TTC549 (cell line): ENCODE measurements around the gene FBXL7.

Experiments used
- FAIRE-seq: peaks from 2 replicates; lab custom pipeline; 2012; peaks lifted over from hg19 to GRCh38; lab: Jason Lieb, UNC

The FBXL7 gene

GRCh38 chr5:15502208-15502607 is 2.2 kb downstream of the FBXL7 start:
- FAIRE-seq: no peak

GRCh38 chr5:15506146-15506545 is 6.2 kb downstream of the FBXL7 start:
- no peak for FAIRE-seq

- FAIRE-seq: no peak
Measured at GRCh38 chr5:15506897-15507296, 6.9 kb downstream of the FBXL7 start.

- no peak for FAIRE-seq
Measured at GRCh38 chr5:15510092-15510491, 10.1 kb downstream of the FBXL7 start.

GRCh38 chr5:15510831-15511230 is 10.9 kb downstream of the FBXL7 start:
- FAIRE-seq: no peak

GRCh38 chr5:15513431-15513830 is 13.5 kb downstream of the FBXL7 start:
- FAIRE-seq: no peak

- FAIRE-seq: no peak
Measured at GRCh38 chr5:15513911-15514310, 13.9 kb downstream of the FBXL7 start.

- no peak for FAIRE-seq
Measured at GRCh38 chr5:15515229-15515628, 15.2 kb downstream of the FBXL7 start.

GRCh38 chr5:15516486-15516885 is 16.5 kb downstream of the FBXL7 start:
- FAIRE-seq: no peak

GRCh38 chr5:15518786-15519185 is 18.8 kb downstream of the FBXL7 start:
- FAIRE-seq: no peak

- no peak for FAIRE-seq
Measured at GRCh38 chr5:15520856-15521255, 20.9 kb downstream of the FBXL7 start.

GRCh38 chr5:15521381-15522186 is 21.6 kb downstream of the FBXL7 start:
- no peak for FAIRE-seq

GRCh38 chr5:15522187-15522520 is 22.2 kb downstream of the FBXL7 start:
- no peak for FAIRE-seq

GRCh38 chr5:15524712-15525111 is 24.7 kb downstream of the FBXL7 start:
- no peak for FAIRE-seq

- FAIRE-seq: no peak
Measured at GRCh38 chr5:15525703-15526275, 25.8 kb downstream of the FBXL7 start.

GRCh38 chr5:15526413-15526812 is 26.4 kb downstream of the FBXL7 start:
- FAIRE-seq: no peak

GRCh38 chr5:15528476-15528875 is 28.5 kb downstream of the FBXL7 start:
- no peak for FAIRE-seq

- no peak for FAIRE-seq
Measured at GRCh38 chr5:15529013-15529412, 29.0 kb downstream of the FBXL7 start.

GRCh38 chr5:15529821-15530220 is 29.8 kb downstream of the FBXL7 start:
- FAIRE-seq: no peak

GRCh38 chr5:15533129-15533893 is 33.3 kb downstream of the FBXL7 start:
- FAIRE-seq: no peak

GRCh38 chr5:15535938-15536337 is 36.0 kb downstream of the FBXL7 start:
- FAIRE-seq: no peak

GRCh38 chr5:15538516-15538915 is 38.5 kb downstream of the FBXL7 start:
- FAIRE-seq: no peak

- FAIRE-seq: no peak
Measured at GRCh38 chr5:15539951-15540350, 40.0 kb downstream of the FBXL7 start.

- FAIRE-seq: no peak
Measured at GRCh38 chr5:15544039-15544438, 44.1 kb downstream of the FBXL7 start.
